Measurements from ENCODE around the gene TMEM271. TPM values are rescaled to one million over a fixed set of nuclear protein-coding genes. Genes with fewer than 3 reads are reported as not detected.

The TMEM271 gene
- total RNA-seq, 4 donors from 2014 or later = not detected

DNA sequence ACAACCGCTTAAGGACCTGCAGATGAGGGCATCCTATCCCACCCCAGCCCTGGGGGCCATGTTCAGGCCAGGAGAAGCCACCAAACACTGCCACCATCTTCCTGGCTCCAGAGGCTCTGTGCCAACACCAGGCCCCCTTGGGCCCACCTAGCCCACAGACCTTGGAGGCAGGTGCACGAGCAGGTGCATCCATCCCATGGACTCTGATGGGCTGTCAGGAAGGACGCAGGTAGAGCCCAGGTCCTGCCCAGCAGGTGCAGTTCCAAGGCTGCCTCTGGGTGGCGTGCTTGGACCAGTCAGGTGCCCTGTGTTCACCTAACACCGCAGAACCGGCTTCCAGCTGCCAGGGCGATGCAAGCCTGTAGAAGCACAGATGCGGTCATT is 26.5 kb upstream of the TMEM271 start:
- intact Hi-C loops (cut with DNase I; ENCODE audit: low total_unique reads) = no loop called here
- peaks cover 0 to 3% (median 0%) of the 10 kb centered on the region in 3 donors for H3K27me3 ChIP-seq
- ATAC-seq = no peak

DNA sequence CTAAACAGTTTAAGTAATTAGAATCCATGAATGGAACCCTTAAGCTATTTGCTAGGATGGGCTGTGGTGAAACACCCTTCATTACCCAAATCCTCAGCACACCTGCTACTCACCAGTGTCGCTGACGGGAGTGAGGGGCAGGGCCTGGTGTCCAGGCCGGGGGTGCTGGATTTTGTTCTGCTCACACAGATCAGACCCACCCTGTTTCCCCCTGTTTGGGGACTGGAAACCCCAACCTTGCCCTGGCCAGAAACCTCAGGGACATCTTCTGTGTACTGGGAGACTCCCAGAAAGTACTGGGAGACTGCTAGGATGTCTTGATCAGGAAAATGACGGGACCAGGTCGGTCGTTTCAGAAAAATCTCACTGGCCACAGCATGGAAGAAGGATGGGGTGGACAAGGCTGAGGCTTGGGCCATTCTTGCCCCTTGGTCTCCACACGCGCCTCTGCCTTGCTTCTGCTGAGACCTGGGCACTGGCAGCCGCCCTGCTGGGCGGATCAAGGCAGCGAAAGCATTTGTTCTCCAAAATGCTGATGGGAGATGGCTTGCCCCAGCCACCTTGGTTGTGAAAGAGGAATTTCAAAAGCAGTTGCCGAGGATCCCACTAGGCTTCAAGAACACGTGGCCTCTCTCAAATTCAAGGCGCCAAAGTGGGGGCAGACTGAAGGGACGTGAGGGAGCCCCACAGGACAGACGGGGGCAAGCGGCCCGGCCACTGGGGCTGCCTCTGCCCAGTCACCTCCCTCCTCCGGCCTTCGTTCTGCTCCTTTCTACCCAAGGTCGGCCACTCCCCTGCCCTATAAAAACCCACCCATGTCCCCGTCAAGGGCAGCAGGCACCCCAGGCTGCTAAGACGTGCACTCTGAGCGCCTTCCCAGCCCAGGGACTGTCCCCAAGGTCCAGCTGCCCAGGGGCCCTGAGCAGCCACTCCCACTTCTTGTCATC is 25.8 kb upstream of the TMEM271 start:
- TF ChIP-seq POLR2A (IDR thresholded peaks at IDR 0.05) = no peak
- TF ChIP-seq, protein P1, sequence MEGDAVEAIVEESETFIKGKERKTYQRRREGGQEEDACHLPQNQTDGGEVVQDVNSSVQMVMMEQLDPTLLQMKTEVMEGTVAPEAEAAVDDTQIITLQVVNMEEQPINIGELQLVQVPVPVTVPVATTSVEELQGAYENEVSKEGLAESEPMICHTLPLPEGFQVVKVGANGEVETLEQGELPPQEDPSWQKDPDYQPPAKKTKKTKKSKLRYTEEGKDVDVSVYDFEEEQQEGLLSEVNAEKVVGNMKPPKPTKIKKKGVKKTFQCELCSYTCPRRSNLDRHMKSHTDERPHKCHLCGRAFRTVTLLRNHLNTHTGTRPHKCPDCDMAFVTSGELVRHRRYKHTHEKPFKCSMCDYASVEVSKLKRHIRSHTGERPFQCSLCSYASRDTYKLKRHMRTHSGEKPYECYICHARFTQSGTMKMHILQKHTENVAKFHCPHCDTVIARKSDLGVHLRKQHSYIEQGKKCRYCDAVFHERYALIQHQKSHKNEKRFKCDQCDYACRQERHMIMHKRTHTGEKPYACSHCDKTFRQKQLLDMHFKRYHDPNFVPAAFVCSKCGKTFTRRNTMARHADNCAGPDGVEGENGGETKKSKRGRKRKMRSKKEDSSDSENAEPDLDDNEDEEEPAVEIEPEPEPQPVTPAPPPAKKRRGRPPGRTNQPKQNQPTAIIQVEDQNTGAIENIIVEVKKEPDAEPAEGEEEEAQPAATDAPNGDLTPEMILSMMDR (IDR thresholded peaks at IDR 0.05 in 4 of 5, conservative IDR thresholded peaks at IDR 0.05 in 1 of 5) = no peak
- Histone ChIP-seq H3K27me3 (peaks cover 0 to 3% (median 0%) of the 10 kb centered on the region in 3 donors), H3K4me3 (no peak overlapping the region), H3K4me1 (no peaks in the 10 kb centered on the region), H3K9me3 (no peaks in the 10 kb centered on the region), H3K27ac (no peak overlapping the region), H3K36me3 (no peaks in the 10 kb centered on the region)
- ATAC-seq (no peak), DNase-seq (no peak)
- in situ Hi-C loops (cut with MboI; ENCODE audit: low sequenced_read_pairs in 4 of 4) (no loop called here), intact Hi-C loops (cut with DNase I; ENCODE audit: low total_unique reads) (no loop called here)

More for the DNA sequence above, 26.5 kb upstream of the TMEM271 start:
- no peaks in the 10 kb centered on the region for H3K36me3 ChIP-seq
- in situ Hi-C loops (cut with MboI; ENCODE audit: low sequenced_read_pairs in 4 of 4) = no loop called here
- DNase-seq = no peak
- no peak overlapping the region for H3K27ac ChIP-seq
- no peaks in the 10 kb centered on the region for H3K4me1 ChIP-seq
- TF ChIP-seq POLR2A (IDR thresholded peaks at IDR 0.05) = no peak
- TF ChIP-seq, protein P1 (IDR thresholded peaks at IDR 0.05 in 4 of 5, conservative IDR thresholded peaks at IDR 0.05 in 1 of 5) = no peak
- no peak overlapping the region for H3K4me3 ChIP-seq
- H3K9me3 ChIP-seq = no peaks in the 10 kb centered on the region

DNA sequence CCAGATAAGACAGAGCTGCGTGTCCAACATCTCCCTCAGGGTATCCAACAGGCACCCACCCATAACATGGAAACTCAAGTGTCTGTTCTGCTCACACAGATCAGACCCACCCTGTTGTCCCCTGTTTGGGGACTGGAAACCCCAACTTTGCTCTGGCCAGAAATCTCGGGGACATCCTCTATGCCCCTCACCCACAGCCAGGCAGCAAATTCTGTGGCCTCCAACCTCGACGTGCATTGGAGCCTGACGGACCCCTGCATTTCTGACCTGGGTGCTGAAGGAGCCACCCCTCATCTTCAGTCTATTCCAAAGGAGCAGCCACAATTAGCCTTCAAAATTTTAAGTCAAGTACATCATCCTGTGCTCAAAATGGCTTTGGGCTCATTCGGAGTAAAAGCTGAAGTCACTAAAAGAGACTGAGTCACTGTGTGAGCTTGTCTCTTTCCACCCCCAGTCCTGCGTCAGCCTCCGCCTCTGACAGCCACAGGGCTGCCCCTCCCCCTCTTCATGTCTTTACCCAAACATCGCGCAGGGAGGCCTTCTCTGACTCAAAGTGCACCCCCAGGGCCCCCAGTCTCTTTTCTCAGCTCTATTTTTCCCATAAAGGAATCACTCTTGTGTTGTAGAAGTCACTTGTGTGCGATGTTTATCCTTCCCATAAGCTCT is 24.9 kb upstream of the TMEM271 start:
- Histone ChIP-seq H3K27ac (no peak overlapping the region), H3K36me3 (no peaks in the 10 kb centered on the region), H3K27me3 (peaks cover 0 to 3% (median 0%) of the 10 kb centered on the region in 3 donors), H3K4me1 (no peaks in the 10 kb centered on the region), H3K4me3 (no peak overlapping the region), H3K9me3 (no peaks in the 10 kb centered on the region)
- in situ Hi-C loops (cut with MboI; ENCODE audit: low sequenced_read_pairs in 4 of 4) = no loop called here
- no peak for TF ChIP-seq POLR2A (IDR thresholded peaks at IDR 0.05)
- TF ChIP-seq, protein P1 (IDR thresholded peaks at IDR 0.05 in 4 of 5, conservative IDR thresholded peaks at IDR 0.05 in 1 of 5) = no peak
- DNase-seq (no peak), ATAC-seq (no peak)
- intact Hi-C loops (cut with DNase I; ENCODE audit: low total_unique reads) = no loop called here

DNA sequence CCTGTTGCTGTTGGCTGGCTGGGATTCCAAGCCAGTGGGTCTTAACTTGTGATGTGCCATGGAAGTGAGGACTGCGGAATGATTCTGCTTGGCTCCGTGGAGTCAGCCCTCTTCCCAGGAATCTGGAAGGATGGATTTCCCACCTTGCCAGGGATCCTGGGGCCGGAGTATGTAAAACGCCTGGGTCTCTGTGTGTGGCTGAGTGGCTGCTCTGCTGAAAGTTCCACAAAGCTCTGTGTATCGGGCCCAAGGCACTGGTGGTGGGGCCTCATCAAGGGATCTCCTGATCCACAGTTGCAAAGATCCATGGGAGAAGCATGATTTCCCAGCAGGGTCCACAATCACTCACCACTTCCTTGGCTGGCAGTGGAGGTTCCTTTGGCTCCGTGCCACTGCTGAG is 24.1 kb upstream of the TMEM271 start:
- Histone ChIP-seq H3K4me1 (no peaks in the 10 kb centered on the region), H3K27me3 (peaks cover 0 to 3% (median 0%) of the 10 kb centered on the region in 3 donors), H3K36me3 (no peaks in the 10 kb centered on the region), H3K4me3 (no peak overlapping the region), H3K27ac (no peak overlapping the region), H3K9me3 (no peaks in the 10 kb centered on the region)
- in situ Hi-C loops (cut with MboI; ENCODE audit: low sequenced_read_pairs in 4 of 4) = no loop called here
- TF ChIP-seq POLR2A (IDR thresholded peaks at IDR 0.05) = no peak
- intact Hi-C loops (cut with DNase I; ENCODE audit: low total_unique reads) = no loop called here
- DNase-seq (no peak), ATAC-seq (no peak)

DNA sequence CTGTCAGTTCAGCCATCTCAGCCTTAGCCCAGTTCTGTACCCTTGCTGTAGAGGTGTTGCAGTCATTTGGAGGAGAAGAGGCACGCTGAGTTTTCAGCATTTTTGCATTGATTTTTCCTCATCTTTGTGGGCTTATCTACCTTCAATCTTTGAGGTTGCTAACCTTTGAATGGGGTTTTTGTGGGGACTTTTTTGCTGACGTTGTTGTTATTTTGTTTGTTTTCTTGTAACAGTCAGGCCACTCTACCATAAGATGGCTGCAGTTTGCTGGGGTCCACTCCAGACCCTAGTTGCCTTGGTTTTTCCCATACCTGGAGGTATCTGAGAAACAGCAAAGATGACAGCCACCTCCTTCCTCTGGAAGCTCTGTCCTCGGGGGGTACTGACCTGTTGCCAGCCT is 22.8 kb upstream of the TMEM271 start:
- TF ChIP-seq, protein P1 (IDR thresholded peaks at IDR 0.05 in 4 of 5, conservative IDR thresholded peaks at IDR 0.05 in 1 of 5) = no peak
- TF ChIP-seq POLR2A (IDR thresholded peaks at IDR 0.05) = no peak
- Histone ChIP-seq H3K27me3 (peaks cover 0 to 3% (median 0%) of the 10 kb centered on the region in 3 donors), H3K27ac (no peak overlapping the region), H3K9me3 (no peaks in the 10 kb centered on the region), H3K4me1 (no peaks in the 10 kb centered on the region), H3K4me3 (no peak overlapping the region), H3K36me3 (no peaks in the 10 kb centered on the region)
- DNase-seq (no peak), ATAC-seq (no peak)
- in situ Hi-C loops (cut with MboI; ENCODE audit: low sequenced_read_pairs in 4 of 4) = no loop called here
- intact Hi-C loops (cut with DNase I; ENCODE audit: low total_unique reads) = no loop called here

Measured in gastrocnemius medialis (tissue), 4 donors.